Measurements from ENCODE around the gene PRXL2B. TPM values are rescaled to one million over a fixed set of nuclear protein-coding genes. Genes with fewer than 3 reads are reported as not detected.

Gene PRXL2B
- total RNA-seq, 1 experiment from 2014 or later: 40.7 TPM

DNA sequence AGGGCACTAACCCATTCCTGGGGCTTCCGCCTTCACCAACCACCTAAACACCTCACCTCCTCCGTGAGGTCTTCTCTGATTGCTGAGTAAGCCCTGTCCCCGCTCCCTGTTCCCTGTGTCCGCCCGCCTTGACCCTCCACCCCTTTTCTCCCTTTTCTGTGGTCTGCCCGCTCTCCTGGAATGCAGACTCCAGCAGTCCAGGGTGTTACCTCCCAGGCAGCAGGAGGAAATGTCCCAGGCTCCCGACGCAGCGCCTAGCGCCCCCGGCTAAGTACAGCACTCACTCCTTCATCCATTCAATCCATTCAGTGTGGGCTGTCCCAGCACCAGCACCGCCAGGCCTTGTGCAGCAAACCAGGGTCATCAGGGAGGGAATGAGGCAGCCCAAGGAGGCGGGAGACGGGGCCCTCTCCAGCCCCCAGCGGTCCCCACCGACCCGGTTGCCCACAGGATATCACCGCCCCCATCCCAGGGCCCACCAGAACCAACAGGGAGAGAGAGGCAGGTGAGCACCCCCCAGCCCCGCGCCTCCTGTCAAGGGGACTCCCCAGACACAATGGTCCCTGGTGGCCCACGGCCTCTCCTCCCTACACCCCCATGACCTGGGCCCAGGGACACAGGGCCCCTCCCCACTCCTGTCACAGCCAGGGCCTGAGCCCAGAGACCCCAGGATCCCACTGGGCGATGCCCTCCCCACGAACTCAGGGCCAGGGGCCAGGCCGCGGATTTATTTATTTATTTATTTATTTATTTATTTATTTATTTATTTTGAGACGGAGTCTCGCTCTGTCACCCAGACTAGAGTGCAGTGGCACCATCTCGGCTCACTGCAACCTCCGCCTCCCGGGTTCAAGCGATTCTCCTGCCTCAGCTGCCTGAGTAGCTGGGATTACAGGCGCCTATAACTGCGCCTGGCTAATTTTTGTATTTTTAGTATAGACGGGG lies 20.2 kb upstream of the PRXL2B start:
- Histone ChIP-seq H3K56ac (ENCODE audit: insufficient read length, low read depth, low read length) (no peak overlapping the region), H3K79me2 (ENCODE audit: insufficient read depth, low read length) (no peaks in the 10 kb centered on the region), H4K20me1 (ENCODE audit: control insufficient read depth, insufficient read depth, insufficient read length) (no peaks in the 10 kb centered on the region), H2AK5ac (ENCODE audit: insufficient read length, low read length) (no peak overlapping the region), H3K4me2 (ENCODE audit: insufficient read depth, insufficient read length, low read length) (no peak overlapping the region), H3K4ac (ENCODE audit: low read depth, low read length) (no peak overlapping the region), H3K14ac (ENCODE audit: insufficient read depth, low read length) (no peak overlapping the region), H3K9me3 (ENCODE audit: control insufficient read depth, low read depth, low read length) (no peaks in the 10 kb centered on the region), H3T11ph (ENCODE audit: low read length) (no peak overlapping the region), H3K27me3 (ENCODE audit: insufficient read depth, low read length) (no peaks in the 10 kb centered on the region), H3K4me1 (ENCODE audit: insufficient read depth, low read length) (no peaks in the 10 kb centered on the region), H4K91ac (ENCODE audit: insufficient read length, low read depth, low read length) (no peak overlapping the region), H2BK120ac (ENCODE audit: low read depth, low read length, poor library complexity, severe bottlenecking) (no peak overlapping the region), H3K27ac (ENCODE audit: insufficient read length, low read depth, low read length) (no peak overlapping the region), H4K8ac (replicated peaks; ENCODE audit: insufficient read length, low read depth, low read length) (no peak overlapping the region), H2AFZ (ENCODE audit: low read length) (no peak overlapping the region), H2BK12ac (ENCODE audit: insufficient read length, low read depth, low read length) (no peak overlapping the region), H3K23me2 (ENCODE audit: insufficient read length, low read depth, low read length, poor library complexity, severe bottlenecking) (no peaks in the 10 kb centered on the region), H2BK5ac (ENCODE audit: insufficient read length, low read length) (no peak overlapping the region), H2BK20ac (ENCODE audit: low read depth, low read length, poor library complexity, severe bottlenecking) (no peak overlapping the region), H3K79me1 (ENCODE audit: insufficient read depth, low read depth, low read length, poor library complexity, severe bottlenecking) (no peaks in the 10 kb centered on the region), H4K5ac (ENCODE audit: insufficient read length, low read depth, low read length) (no peak overlapping the region), H3K9ac (ENCODE audit: extremely low read depth, insufficient read length, low read length) (no peak overlapping the region), H3K18ac (ENCODE audit: insufficient read length, low read depth, low read length) (no peak overlapping the region), H2BK15ac (ENCODE audit: low read depth, low read length) (no peak overlapping the region), H3K23ac (ENCODE audit: insufficient read length, low read depth, low read length) (no peak overlapping the region)
- Mint-ChIP-seq H3K4me1 (peaks cover 0 to 6% of the 10 kb centered on the region in 2 experiments; a peak in 2 of 4 replicates), H3K27ac (no peak overlapping the region), H3K9me3 (no peaks in the 10 kb centered on the region; a peak in 1 of 5 replicates), H3K27me3 (ENCODE audit: low read depth) (peaks cover 6% of the 10 kb centered on the region), H3K36me3 (ENCODE audit: insufficient read depth in 1 of 3, low read depth in 3 of 3) (no peaks in the 10 kb centered on the region), H3K4me3 (no peak overlapping the region)
- TF ChIP-seq, protein P1, sequence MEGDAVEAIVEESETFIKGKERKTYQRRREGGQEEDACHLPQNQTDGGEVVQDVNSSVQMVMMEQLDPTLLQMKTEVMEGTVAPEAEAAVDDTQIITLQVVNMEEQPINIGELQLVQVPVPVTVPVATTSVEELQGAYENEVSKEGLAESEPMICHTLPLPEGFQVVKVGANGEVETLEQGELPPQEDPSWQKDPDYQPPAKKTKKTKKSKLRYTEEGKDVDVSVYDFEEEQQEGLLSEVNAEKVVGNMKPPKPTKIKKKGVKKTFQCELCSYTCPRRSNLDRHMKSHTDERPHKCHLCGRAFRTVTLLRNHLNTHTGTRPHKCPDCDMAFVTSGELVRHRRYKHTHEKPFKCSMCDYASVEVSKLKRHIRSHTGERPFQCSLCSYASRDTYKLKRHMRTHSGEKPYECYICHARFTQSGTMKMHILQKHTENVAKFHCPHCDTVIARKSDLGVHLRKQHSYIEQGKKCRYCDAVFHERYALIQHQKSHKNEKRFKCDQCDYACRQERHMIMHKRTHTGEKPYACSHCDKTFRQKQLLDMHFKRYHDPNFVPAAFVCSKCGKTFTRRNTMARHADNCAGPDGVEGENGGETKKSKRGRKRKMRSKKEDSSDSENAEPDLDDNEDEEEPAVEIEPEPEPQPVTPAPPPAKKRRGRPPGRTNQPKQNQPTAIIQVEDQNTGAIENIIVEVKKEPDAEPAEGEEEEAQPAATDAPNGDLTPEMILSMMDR (conservative IDR thresholded peaks at IDR 0.05): no peak
- no peak for DNase-seq
- no CpG with 5 or more reads among the region's 34 CpGs for WGBS (ENCODE audit: extremely low coverage, insufficient read length, low lambda C conversion rate)
